Testis (tissue), 2 donors: ENCODE data around the gene HMX1.

Source experiments
- CTCF ChIP-seq, 3 experiments: fragments of 450-650 bp in 2 of 3; fragments of 200-600 bp in 1 of 3; sonication (generic) in 1 of 3; IDR thresholded peaks; one replicate each; pipeline ENCODE4 v1.5.1; 2016 to 2019; ENCODE audit warnings: antibody characterized with exemption in 3 of 3, mild to moderate bottlenecking in 2 of 3, moderate library complexity in 1 of 3
- POLR2A ChIP-seq: fragments of 450-650 bp; IDR thresholded peaks from one replicate; pipeline ENCODE4 v1.6.1; 2017; ENCODE audit warnings: antibody characterized with exemption, mild to moderate bottlenecking, moderate library complexity

- TF ChIP-seq POLR2A (no peak), CTCF (IDR thresholded peaks at IDR 0.05) (no peak)
These were observed 25.5 kb downstream of the HMX1 start for GRCh38 chr4:8846046-8846720.
